ENCODE data around the gene PRPS1L1. TPM values are rescaled to one million over a fixed set of nuclear protein-coding genes. Genes with fewer than 3 reads are reported as not detected.

Gene PRPS1L1
- total RNA-seq, 1 experiment from 2014 or later: not detected

DNA sequence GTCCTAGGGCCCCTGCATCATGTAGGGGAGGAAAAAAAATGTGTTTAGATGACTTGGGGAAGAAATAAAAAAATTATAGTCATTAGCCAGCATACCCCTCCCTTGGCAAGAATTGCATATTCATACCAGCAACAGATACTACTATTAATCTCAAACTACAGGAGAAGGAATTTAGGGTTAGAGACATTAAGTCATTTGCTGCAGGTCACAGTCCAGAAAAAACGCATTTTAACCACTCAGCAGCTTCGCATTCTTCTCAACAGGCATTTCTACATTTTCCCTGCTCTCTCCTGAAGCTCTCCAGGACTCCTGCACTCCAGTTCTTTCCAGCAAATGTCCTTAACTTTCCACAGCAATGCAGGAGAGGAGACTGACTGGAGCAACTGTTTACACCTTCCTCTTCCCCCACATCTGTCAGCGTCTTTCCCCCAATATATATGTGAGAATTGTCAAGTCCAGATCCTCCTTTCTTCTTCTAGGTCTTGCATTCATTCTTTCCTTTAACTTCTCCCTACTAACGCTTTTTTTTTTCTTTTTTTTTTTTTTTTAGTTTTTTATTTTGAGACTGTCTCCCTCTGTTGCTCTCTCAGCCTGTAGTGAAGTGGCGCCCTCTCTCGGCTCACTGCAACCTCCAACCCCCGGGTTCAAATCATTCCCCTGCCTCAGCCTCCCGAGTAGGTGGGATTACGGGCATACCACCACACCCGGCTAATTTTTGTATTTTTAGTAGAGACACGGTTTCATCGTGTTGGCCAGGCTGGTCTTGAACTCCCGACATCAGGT is 35.6 kb downstream of the PRPS1L1 start:
- H3K4me3 ChIP-seq (ENCODE audit: insufficient read depth, low read depth, low read length): no peak overlapping the region
- no peak for DNase-seq
- H3K27me3 ChIP-seq (ENCODE audit: control insufficient read depth, insufficient read depth, low read length): no peaks in the 10 kb centered on the region
- no peaks in the 10 kb centered on the region for H3K36me3 ChIP-seq (replicated peaks; ENCODE audit: control insufficient read depth, insufficient read depth, low read length)

DNA sequence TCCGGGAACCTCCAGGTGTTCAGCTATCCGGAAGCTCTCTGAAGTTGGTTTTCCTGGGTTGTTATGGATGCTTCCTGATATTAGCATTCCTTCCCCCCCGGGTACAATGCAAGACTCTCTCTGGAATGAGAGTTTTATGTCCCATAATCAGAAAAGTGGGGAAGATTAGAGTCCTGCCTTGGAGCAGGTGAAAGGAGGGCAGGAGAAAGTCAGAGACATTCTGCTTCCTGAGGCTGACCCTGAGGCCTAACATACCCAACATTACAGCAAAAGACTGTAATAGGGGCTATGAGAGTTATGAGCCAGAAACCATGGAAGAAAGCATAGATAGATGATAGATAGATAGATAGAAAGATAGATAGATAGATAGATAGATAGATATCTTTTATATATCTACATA is 36.9 kb downstream of the PRPS1L1 start:
- no peaks in the 10 kb centered on the region for H3K36me3 ChIP-seq (replicated peaks; ENCODE audit: control insufficient read depth, insufficient read depth, low read length)
- no peaks in the 10 kb centered on the region for H3K27me3 ChIP-seq (ENCODE audit: control insufficient read depth, insufficient read depth, low read length)
- no peak for DNase-seq
- H3K4me3 ChIP-seq (ENCODE audit: insufficient read depth, low read depth, low read length): no peak overlapping the region

DNA sequence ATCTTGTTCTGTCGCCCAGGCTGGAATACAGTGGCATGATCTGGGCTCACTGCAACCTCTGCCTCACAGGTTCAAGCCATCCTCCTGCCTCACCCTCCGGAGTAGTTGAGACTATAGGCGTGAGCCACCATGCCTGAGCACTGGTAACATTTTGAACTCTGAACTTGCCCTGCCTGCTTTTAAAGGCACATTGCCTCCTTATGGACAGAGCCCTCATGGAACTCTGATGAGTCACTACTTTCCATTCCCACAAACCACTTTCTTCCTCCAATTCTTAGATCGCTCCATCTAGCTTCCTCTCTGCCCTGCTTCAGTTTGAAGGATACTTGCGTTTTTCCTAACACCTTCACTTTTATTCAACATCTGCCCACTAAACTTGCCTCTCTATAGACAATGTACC is 38.1 kb downstream of the PRPS1L1 start:
- H3K27me3 ChIP-seq (ENCODE audit: control insufficient read depth, insufficient read depth, low read length): no peaks in the 10 kb centered on the region
- no peak overlapping the region for H3K4me3 ChIP-seq (ENCODE audit: insufficient read depth, low read depth, low read length)
- H3K36me3 ChIP-seq (replicated peaks; ENCODE audit: control insufficient read depth, insufficient read depth, low read length): no peaks in the 10 kb centered on the region
- no peak for DNase-seq

DNA sequence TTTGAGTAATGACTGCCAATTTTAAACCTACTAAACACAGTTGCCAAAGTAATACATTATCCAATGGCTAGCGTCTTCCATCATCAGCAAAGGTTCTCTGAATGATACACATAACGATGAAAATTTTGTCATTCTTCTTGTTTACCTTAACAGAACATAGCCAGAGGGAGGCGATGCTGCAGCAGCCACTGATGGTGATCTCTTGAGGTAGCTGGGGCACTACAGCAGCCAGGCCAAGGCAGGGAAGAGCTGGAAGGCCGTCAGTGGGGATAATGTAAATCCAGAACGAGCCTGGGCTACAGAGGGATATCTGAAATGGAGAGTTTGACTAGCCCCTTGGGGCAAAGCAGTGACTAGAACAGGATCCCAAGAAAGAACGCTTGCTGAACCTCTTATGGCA is 38.8 kb downstream of the PRPS1L1 start:
- Histone ChIP-seq H3K4me3 (ENCODE audit: insufficient read depth, low read depth, low read length) (no peak overlapping the region), H3K27me3 (ENCODE audit: control insufficient read depth, insufficient read depth, low read length) (no peaks in the 10 kb centered on the region), H3K36me3 (replicated peaks; ENCODE audit: control insufficient read depth, insufficient read depth, low read length) (no peaks in the 10 kb centered on the region)
- DNase-seq: no peak

DNA sequence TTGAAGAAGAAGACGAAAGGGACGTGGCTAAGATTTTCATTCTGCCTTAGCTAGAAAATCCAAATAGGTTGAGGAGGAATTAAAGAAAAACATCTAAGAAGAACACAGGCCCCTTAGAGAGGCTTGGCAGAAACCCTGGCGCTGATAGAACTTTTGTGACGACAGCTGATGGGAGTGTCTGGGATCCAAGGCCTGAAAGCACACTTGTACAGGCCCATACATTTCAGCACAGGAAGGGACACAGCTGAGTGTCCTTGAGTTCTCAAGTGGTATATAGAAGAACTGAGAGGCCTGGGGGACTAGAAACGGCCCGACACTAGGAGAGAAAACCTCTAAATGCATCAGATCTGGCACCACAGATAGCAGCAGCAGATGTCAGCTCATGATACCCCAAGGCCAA is 39.5 kb downstream of the PRPS1L1 start:
- Histone ChIP-seq H3K4me3 (ENCODE audit: insufficient read depth, low read depth, low read length) (no peak overlapping the region), H3K27me3 (ENCODE audit: control insufficient read depth, insufficient read depth, low read length) (no peaks in the 10 kb centered on the region), H3K36me3 (replicated peaks; ENCODE audit: control insufficient read depth, insufficient read depth, low read length) (no peaks in the 10 kb centered on the region)
- DNase-seq: no peak

DNA sequence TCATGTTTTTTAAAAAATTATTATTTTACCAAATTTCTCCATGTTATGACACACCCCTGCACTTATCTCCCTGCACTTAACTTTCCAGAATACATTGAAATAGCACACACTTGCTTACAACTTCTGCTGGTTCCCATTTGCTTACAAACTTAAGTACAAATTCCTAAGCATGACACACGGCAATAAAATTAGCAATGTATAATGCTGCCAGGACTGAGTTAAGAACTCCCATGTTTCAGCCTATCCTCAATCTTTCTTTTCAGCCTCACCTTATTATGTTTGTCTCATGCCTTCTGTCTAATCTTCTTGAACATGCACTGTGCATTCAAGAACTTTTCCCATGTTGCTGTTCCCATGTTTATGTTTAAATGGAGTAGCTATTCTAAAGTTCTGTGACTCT is 40.8 kb downstream of the PRPS1L1 start:
- Histone ChIP-seq H3K27me3 (ENCODE audit: control insufficient read depth, insufficient read depth, low read length) (no peaks in the 10 kb centered on the region), H3K4me3 (ENCODE audit: insufficient read depth, low read depth, low read length) (no peak overlapping the region), H3K36me3 (replicated peaks; ENCODE audit: control insufficient read depth, insufficient read depth, low read length) (no peaks in the 10 kb centered on the region)
- DNase-seq: no peak

DNA sequence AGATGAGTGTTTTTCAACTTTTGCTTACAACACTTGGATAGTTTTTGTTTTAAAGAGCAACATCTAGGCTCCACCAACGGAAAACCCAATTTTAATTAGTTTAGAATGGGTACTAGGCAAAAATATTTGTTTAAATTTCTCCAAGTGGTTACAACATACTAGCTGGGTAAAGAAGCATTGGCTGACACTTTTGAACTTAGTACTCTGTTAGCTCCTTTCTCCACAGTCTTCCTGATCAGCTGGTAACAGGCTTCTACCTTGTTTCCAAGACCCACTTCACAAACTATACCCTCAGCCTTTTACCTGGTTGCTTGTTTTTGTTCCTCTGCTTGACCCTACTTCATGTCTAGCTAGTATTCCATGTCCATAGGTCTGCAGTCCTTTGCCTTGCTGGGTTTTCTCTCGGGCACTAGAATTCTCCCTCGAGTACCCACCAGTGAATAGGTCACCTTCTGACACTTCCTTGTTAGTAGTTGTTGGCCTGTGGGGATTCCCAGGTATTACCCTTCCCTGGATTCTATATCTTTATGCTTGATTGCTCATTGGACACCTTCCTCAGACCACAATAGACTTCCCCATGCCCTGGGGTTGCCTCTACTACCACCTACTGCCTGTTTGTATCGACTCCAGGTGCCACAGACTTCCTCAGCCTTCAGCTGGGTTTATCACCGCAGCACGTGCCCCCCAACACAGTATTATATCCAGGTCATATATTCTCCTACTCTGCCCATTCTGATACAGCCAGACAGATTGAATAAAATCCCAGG is 42.0 kb downstream of the PRPS1L1 start:
- Histone ChIP-seq H3K36me3 (replicated peaks; ENCODE audit: control insufficient read depth, insufficient read depth, low read length) (no peaks in the 10 kb centered on the region), H3K4me3 (ENCODE audit: insufficient read depth, low read depth, low read length) (no peak overlapping the region), H3K27me3 (ENCODE audit: control insufficient read depth, insufficient read depth, low read length) (no peaks in the 10 kb centered on the region)
- DNase-seq: no peak

DNA sequence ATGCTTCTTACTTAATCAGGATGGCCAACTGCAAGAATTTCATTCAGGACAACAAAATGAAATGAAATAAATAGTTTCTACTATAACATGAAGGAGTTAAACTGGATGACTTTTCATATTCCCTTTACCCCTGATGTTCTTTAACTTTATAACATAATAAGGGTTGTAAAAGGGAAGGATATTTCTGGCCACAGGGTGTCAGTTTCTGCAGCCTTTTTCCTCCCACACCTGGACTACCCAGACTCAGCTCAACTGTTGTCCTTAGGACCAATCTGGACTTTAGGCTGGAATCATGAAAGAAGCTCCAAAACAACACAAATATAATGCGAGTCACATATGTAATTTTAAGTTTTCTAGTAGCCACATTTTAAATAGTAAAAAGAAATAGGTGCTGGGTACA is 43.4 kb downstream of the PRPS1L1 start:
- no peak overlapping the region for H3K4me3 ChIP-seq (ENCODE audit: insufficient read depth, low read depth, low read length)
- DNase-seq: no peak
- H3K27me3 ChIP-seq (ENCODE audit: control insufficient read depth, insufficient read depth, low read length): no peaks in the 10 kb centered on the region
- no peaks in the 10 kb centered on the region for H3K36me3 ChIP-seq (replicated peaks; ENCODE audit: control insufficient read depth, insufficient read depth, low read length)

DNA sequence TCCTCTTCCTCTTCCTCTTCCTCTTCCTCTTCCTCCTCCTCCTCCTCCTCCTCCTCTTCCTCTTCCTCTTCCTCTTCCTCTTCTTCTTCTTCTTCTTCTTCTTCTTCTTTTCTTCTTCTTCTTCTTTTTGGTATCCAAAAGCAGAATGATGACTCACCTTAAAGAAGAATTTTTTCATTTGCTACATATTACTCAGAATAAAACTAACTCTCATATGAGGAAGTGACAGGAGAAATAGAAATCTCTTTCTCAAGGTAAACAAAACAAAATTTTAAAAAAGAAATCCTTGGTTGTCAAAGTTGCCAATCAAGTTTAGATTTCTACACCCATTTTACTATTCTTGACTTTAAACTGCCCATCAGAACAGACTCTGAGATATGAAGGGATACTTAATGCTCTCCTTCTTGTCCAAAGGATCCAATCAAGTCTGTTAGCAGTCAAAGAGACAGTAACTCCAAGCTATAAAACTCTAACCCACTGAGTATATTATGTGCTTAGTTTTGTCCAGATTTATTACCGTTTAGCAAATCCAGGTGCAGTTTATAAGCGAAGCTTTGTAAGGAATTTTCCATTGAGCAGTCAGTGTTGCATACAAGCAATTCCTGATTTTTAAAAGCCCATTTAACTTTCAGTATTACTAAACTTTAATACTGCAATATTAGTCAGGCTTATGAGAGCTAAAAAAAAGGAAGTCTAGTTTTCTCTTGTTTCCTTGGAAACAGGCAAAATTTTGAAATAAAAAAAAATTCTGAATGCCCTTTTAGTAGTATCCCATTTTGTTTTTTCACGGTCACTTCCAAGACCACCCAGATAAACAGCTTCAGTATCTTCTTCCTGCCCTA is 44.2 kb downstream of the PRPS1L1 start:
- Histone ChIP-seq H3K36me3 (replicated peaks; ENCODE audit: control insufficient read depth, insufficient read depth, low read length) (no peaks in the 10 kb centered on the region), H3K4me3 (ENCODE audit: insufficient read depth, low read depth, low read length) (no peak overlapping the region), H3K27me3 (ENCODE audit: control insufficient read depth, insufficient read depth, low read length) (no peaks in the 10 kb centered on the region)
- DNase-seq: no peak

DNA sequence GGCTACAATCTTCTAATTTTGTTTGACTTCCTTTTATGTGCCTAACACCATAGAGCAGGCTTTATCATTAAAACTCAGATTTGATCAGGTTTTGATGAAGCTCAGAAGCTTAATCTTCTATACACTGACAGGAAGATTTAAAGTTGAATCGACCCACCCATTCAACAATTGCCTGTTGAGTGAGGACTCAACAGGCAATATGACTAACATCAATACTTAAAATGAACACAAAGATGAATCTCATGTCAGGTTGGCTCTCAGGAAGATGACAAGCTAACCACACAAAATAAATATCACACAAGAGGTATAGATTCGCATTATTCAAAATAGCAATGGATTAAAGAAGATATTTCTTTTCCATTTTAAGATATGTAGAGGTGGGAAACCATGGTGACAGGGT is 50.7 kb downstream of the PRPS1L1 start:
- Histone ChIP-seq H3K36me3 (replicated peaks; ENCODE audit: control insufficient read depth, insufficient read depth, low read length) (no peaks in the 10 kb centered on the region), H3K4me3 (ENCODE audit: insufficient read depth, low read depth, low read length) (no peak overlapping the region), H3K27me3 (ENCODE audit: control insufficient read depth, insufficient read depth, low read length) (no peaks in the 10 kb centered on the region)
- no peak for DNase-seq

Other genes with a start within 250 kb of the PRPS1L1 start
- gene SNX13, start 87.4 kb downstream of the PRPS1L1 start, total RNA-seq (2014; rRNA removed; shearing (Covaris generic)): 17.8 and 25.2 TPM in 2 replicates

All from H7 (cell line).